IPS-20b (cell line): ENCODE measurements around the gene CFLAR.
A peak's percentile ranks its signal among the peaks of the same experiment; 100 is the strongest.
"Not testable (repeated sequence)": the region's sequence is repeated elsewhere in the genome, so short reads cannot be mapped to it uniquely, and the experiment has no call there.

Source experiments
- H3K27ac ChIP-seq: one replicate; pipeline ENCODE4 v1.5.1; 2013; ENCODE audit warnings: low read length
- H3K27me3 ChIP-seq: 2 replicates; pipeline ENCODE4 v1.6.1; 2013; ENCODE audit warnings: mild to moderate bottlenecking, low read length, inconsistent platforms; ENCODE audit not compliant: insufficient read depth
- H3K36me3 ChIP-seq: 2 replicates; pipeline ENCODE4 v1.6.1; 2013; ENCODE audit warnings: low read depth, mild to moderate bottlenecking, inconsistent platforms, low read length, moderate library complexity; ENCODE audit not compliant: insufficient read depth
- H3K4me1 ChIP-seq: 2 replicates; pipeline ENCODE4 v1.6.1; 2013; ENCODE audit warnings: mild to moderate bottlenecking, control low read depth, inconsistent platforms, low read length, moderate library complexity; ENCODE audit not compliant: insufficient read depth
- H3K4me3 ChIP-seq: 2 replicates; pipeline ENCODE4 v1.5.1; 2013; ENCODE audit warnings: mild to moderate bottlenecking, low read length, inconsistent platforms
- H3K9ac ChIP-seq: 2 replicates; pipeline ENCODE4 v1.6.1; 2013; ENCODE audit warnings: low read depth, mild to moderate bottlenecking, inconsistent platforms, low read length, moderate library complexity
- H3K9me3 ChIP-seq: 2 replicates; pipeline ENCODE4 v1.6.1; 2013; ENCODE audit warnings: mild to moderate bottlenecking, low read depth, low read length, inconsistent platforms; ENCODE audit not compliant: insufficient read depth

Gene CFLAR

DNA sequence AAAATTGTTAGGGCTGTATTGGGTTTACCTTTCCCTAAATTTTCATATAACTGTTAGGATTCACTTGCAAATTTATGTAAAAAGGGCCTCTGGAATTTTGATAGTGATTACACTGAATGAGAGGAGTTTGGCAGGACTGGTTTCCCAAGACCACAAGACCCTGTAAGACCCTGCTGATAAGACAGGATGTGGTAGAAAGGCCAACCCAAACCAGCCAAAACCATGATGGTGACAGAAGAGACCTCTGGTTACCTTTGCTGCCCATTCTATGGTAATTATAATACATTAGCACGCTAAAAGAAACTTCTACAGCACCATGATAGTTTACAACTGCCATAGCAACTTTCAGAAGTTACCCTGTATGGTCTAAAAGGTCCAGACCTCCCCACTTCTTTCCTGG, 58.7 kb downstream of the CFLAR start:
- Histone ChIP-seq H3K27ac (no peak overlapping the region), H3K27me3 (no peaks in the 10 kb centered on the region), H3K9ac (no peak overlapping the region), H3K36me3 (no peaks in the 10 kb centered on the region), H3K9me3 (peaks cover 14% of the 10 kb centered on the region; the same call in 1 of the 2 replicates), H3K4me3 (no peak overlapping the region), H3K4me1 (0 out of 2 replicates have a peak, but pooled peaks cover 3% of the 10 kb centered on the region)

DNA sequence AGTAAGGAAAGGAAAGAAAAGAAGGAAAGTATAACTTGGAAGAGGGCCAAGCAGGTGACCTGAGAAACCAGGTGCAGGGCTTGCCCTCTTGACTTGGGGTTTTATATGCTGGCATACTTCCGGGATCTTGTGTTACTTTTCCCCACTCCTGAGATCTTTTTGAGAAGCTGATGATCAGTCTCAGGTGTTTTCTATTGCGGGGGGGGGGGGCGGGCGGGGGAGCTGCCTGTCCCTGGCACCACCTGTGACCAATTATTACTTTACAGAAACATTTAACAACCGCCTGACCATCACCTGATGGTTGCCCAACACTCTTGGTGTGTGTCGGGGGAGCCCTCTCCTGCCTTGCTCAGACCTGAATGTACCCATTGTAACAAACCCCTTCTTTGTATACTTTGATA, 60.1 kb downstream of the CFLAR start:
- H3K4me3 ChIP-seq = no peak overlapping the region
- H3K36me3 ChIP-seq = no peaks in the 10 kb centered on the region
- H3K27me3 ChIP-seq = no peaks in the 10 kb centered on the region
- H3K9ac ChIP-seq = no peak overlapping the region
- peaks cover 14% of the 10 kb centered on the region; the same call in 1 of the 2 replicates for H3K9me3 ChIP-seq
- H3K27ac ChIP-seq = no peak overlapping the region
- H3K4me1 ChIP-seq = 0 out of 2 replicates have a peak, but pooled peaks cover 3% of the 10 kb centered on the region

GRCh38 chr2:201180010-201180409, 64.0 kb downstream of the CFLAR start:
- Histone ChIP-seq H3K27ac (no peak overlapping the region), H3K4me1 (no peaks in the 10 kb centered on the region; the same call in 1 of the 2 replicates), H3K9me3 (peaks cover 14% of the 10 kb centered on the region; the same call in 1 of the 2 replicates), H3K36me3 (no peaks in the 10 kb centered on the region), H3K4me3 (no peak overlapping the region), H3K27me3 (no peaks in the 10 kb centered on the region), H3K9ac (no peak overlapping the region)

DNA sequence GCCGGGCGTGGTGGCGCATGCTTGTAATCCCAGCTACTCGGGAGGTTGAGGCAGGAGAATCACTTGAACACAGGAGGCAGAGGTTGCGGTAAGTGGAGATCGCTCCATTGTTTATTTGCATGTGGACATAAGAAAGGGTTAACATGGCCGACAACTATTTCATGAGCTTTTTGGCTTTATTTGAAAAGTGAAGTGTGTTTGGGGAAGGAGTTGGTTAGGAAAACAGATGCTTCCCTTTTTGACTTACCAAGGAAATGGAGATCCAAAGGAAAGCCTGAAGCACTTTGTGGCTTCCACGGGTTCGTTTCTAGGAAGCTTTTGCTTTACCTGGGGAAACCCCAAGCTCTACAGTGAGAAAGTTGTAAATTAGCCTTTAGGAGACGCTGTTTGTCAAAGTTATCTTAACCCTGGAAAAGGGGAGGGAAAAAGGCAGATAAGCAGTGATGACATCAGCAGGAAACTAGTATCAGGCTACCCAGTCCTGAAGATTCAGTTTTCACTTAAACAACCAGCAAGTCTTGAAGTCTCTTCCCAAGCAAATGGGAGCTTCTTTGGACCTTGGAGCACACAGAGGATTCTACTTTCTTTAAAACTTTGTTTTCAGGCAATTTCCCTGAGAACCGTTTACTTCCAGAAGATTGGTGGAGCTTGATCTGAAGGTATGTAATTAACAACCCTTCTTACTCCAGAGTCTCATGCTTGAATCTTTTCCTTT, 66.8 kb downstream of the CFLAR start, which contains the start of gene CASP10:
Gene CASP10, plus strand, starts transcription at position 492 of the 715 bp plus-strand sequence. CDS start 2,637 bp downstream, outside the sequence.
- Histone ChIP-seq H3K9me3 (peaks cover 10% of the 10 kb centered on the region; the same call in 1 of the 2 replicates), H3K36me3 (no peaks in the 10 kb centered on the region), H3K9ac (peak within 1 kb of the TSS; percentile 62; the same call in 1 of the 2 replicates), H3K27me3 (no peaks in the 10 kb centered on the region), H3K4me3 (peak within 1 kb of the TSS; percentile 62), H3K27ac (no peak within 1 kb of the TSS), H3K4me1 (no peaks in the 10 kb centered on the region; the same call in 1 of the 2 replicates)

DNA sequence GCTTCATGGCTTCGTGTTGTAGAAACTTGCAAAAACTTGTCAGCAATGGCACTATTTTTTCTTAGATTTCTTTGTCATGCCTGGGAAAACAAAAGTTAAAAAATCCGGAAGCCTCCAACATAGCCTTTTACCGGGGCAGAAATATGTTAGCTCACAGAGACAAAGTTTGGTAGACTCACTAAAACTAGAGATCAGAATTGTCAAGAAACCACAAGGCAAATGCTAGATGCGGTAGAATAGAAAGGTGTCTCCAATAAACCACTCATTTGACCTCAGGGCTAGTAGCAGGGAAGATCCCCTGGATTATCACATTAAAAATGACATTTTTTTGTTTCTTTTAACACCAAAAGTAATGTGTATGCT, 67.4 kb downstream of the CFLAR start:
- no peaks in the 10 kb centered on the region for H3K27me3 ChIP-seq
- H3K9ac ChIP-seq = peak overlapping the region; percentile 62; the same call in 1 of the 2 replicates
- H3K4me3 ChIP-seq = peak overlapping the region; percentile 62
- H3K4me1 ChIP-seq = no peaks in the 10 kb centered on the region; the same call in 1 of the 2 replicates
- peaks cover 4% of the 10 kb centered on the region; the same call in 1 of the 2 replicates for H3K9me3 ChIP-seq
- no peaks in the 10 kb centered on the region for H3K36me3 ChIP-seq
- no peak overlapping the region for H3K27ac ChIP-seq

- not testable (repeated sequence) for H3K4me1 ChIP-seq, H3K27me3 ChIP-seq, H3K9me3 ChIP-seq, H3K36me3 ChIP-seq, H3K4me3 ChIP-seq, H3K27ac ChIP-seq, H3K9ac ChIP-seq
Measured at GRCh38 chr2:201183835-201184234, 67.9 kb downstream of the CFLAR start.

- H3K4me3 ChIP-seq, H3K4me1 ChIP-seq, H3K36me3 ChIP-seq, H3K27ac ChIP-seq, H3K9me3 ChIP-seq, H3K9ac ChIP-seq, H3K27me3 ChIP-seq: not testable (repeated sequence)
Measured at GRCh38 chr2:201184248-201184647, 68.3 kb downstream of the CFLAR start.

DNA sequence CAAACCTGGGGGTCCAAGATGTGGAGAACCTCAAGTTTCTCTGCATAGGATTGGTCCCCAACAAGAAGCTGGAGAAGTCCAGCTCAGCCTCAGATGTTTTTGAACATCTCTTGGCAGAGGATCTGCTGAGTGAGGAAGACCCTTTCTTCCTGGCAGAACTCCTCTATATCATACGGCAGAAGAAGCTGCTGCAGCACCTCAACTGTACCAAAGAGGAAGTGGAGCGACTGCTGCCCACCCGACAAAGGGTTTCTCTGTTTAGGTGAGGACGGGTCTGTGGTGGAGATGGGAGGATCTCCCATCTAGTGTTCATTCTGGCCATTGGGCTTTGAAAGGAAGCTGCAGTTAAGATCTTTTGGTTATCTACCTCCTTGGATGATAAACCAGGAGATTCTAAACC, 69.9 kb downstream of the CFLAR start:
- Histone ChIP-seq H3K36me3 (no peaks in the 10 kb centered on the region), H3K27ac (no peak overlapping the region), H3K9ac (no peak overlapping the region), H3K9me3 (no peaks in the 10 kb centered on the region), H3K4me3 (no peak overlapping the region), H3K27me3 (no peaks in the 10 kb centered on the region), H3K4me1 (no peaks in the 10 kb centered on the region; the same call in 1 of the 2 replicates)

- no peaks in the 10 kb centered on the region for H3K36me3 ChIP-seq
- no peaks in the 10 kb centered on the region for H3K27me3 ChIP-seq
- no peak overlapping the region for H3K4me3 ChIP-seq
- H3K9me3 ChIP-seq = no peaks in the 10 kb centered on the region
- H3K4me1 ChIP-seq = no peaks in the 10 kb centered on the region; the same call in 1 of the 2 replicates
- no peak overlapping the region for H3K27ac ChIP-seq
- H3K9ac ChIP-seq = no peak overlapping the region
Measured at GRCh38 chr2:201186982-201187381, 71.0 kb downstream of the CFLAR start.

GRCh38 chr2:201188449-201188848, 72.5 kb downstream of the CFLAR start:
- Histone ChIP-seq H3K9me3 (no peaks in the 10 kb centered on the region), H3K4me1 (no peaks in the 10 kb centered on the region; the same call in 1 of the 2 replicates), H3K27me3 (no peaks in the 10 kb centered on the region), H3K9ac (no peak overlapping the region), H3K27ac (no peak overlapping the region), H3K36me3 (no peaks in the 10 kb centered on the region), H3K4me3 (no peak overlapping the region)

- no peak overlapping the region for H3K4me3 ChIP-seq
- H3K36me3 ChIP-seq = 0 out of 2 replicates have a peak, but pooled peaks cover 2% of the 10 kb centered on the region
- H3K9ac ChIP-seq = no peak overlapping the region
- H3K9me3 ChIP-seq = no peaks in the 10 kb centered on the region
- no peaks in the 10 kb centered on the region for H3K4me1 ChIP-seq
- no peaks in the 10 kb centered on the region for H3K27me3 ChIP-seq
- H3K27ac ChIP-seq = no peak overlapping the region
Measured at GRCh38 chr2:201191132-201191875, 75.3 kb downstream of the CFLAR start.
